A204.1 (cell line): Measurements from ENCODE around the gene KBTBD3.
"Not testable (repeated sequence)": the region's sequence is repeated elsewhere in the genome, so short reads cannot be mapped to it uniquely, and the experiment has no call there.

Source experiments
- FAIRE-seq: peaks from 2 replicates; lab custom pipeline; 2012; peaks lifted over from hg19 to GRCh38; lab: Jason Lieb, UNC

KBTBD3 gene

GRCh38 chr11:106003094-106003493 is 74.1 kb downstream of the KBTBD3 start:
- FAIRE-seq = not testable (repeated sequence)

GRCh38 chr11:106001304-106002012 is 75.7 kb downstream of the KBTBD3 start:
- no peak for FAIRE-seq
